Inflammatory macrophage treated with lipopolysaccharide for 1 hour (primary cell): ENCODE data around the gene MYH6.
"Not testable (repeated sequence)": the region's sequence is repeated elsewhere in the genome, so short reads cannot be mapped to it uniquely, and the experiment has no call there.

Source experiments
- DNase-seq, 2 donors: peaks; one replicate each; pipeline ENCODE4 v3.0.0-alpha.2; 2020 to 2022

The MYH6 gene

GRCh38 chr14:23392613-23393012 is 15.5 kb downstream of the MYH6 start:
- no peak for DNase-seq

- not testable (repeated sequence) for DNase-seq
Measured at GRCh38 chr14:23389871-23390270, 18.2 kb downstream of the MYH6 start.

GRCh38 chr14:23389396-23389795 is 18.7 kb downstream of the MYH6 start:
- DNase-seq = no peak

- no peak for DNase-seq
Measured at GRCh38 chr14:23388996-23389395, 19.1 kb downstream of the MYH6 start.

- DNase-seq = no peak
Measured at GRCh38 chr14:23387916-23388882, 19.9 kb downstream of the MYH6 start.

- DNase-seq = no peak
Measured at GRCh38 chr14:23386999-23387398, 21.1 kb downstream of the MYH6 start.

- not testable (repeated sequence) for DNase-seq
Measured at GRCh38 chr14:23386266-23386657, 21.8 kb downstream of the MYH6 start.

GRCh38 chr14:23385642-23386265 is 22.3 kb downstream of the MYH6 start:
- no peak for DNase-seq

- DNase-seq = no peak
Measured at GRCh38 chr14:23385244-23385641, 22.8 kb downstream of the MYH6 start.

- DNase-seq = no peak
Measured at GRCh38 chr14:23384364-23385080, 23.6 kb downstream of the MYH6 start.

- no peak for DNase-seq
Measured at GRCh38 chr14:23382731-23383440, 25.2 kb downstream of the MYH6 start.

- no peak for DNase-seq
Measured at GRCh38 chr14:23382276-23382675, 25.8 kb downstream of the MYH6 start.

- no peak for DNase-seq
Measured at GRCh38 chr14:23381871-23382270, 26.2 kb downstream of the MYH6 start.

- no peak for DNase-seq
Measured at GRCh38 chr14:23380976-23381375, 27.1 kb downstream of the MYH6 start.

GRCh38 chr14:23380197-23380914 is 27.7 kb downstream of the MYH6 start:
- no peak for DNase-seq

GRCh38 chr14:23379366-23380196 is 28.5 kb downstream of the MYH6 start:
- DNase-seq = peak; percentile 7 to 45

- no peak for DNase-seq
Measured at GRCh38 chr14:23378612-23379220, 29.4 kb downstream of the MYH6 start.

GRCh38 chr14:23377573-23378563 is 30.2 kb downstream of the MYH6 start:
- DNase-seq = no peak

GRCh38 chr14:23377198-23377550 is 30.9 kb downstream of the MYH6 start:
- no peak for DNase-seq
